ENCODE measurements around the gene GTF2B. TPM values are rescaled to one million over a fixed set of nuclear protein-coding genes. Genes with fewer than 3 reads are reported as not detected.
"Not testable (repeated sequence)": the region's sequence is repeated elsewhere in the genome, so short reads cannot be mapped to it uniquely, and the experiment has no call there.

Gene GTF2B
- total and polyA plus RNA-seq, 3 donors from 2014 or later: 25.1 to 32.5 (median 30.1) TPM

DNA sequence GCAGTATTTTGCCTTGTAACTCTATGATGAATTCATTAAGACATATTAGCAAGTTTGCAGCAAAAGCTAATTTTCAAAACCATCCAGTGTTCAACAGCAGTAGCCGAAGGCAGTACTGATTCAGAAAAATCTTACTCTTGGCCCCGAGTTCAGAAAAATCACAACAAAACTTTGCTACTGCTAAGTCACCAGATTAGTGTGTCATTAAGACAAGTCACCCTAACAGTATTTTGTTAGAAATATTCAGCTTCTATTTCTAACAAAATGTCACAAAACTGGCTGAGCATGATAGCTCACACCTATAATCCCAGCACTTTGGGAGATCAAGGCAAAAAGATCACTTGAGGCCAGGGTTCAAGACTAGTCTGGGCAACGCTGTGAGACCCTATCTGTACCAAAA lies 8.2 kb downstream of the GTF2B start:
- Histone ChIP-seq H3K4me1 (no peaks in the 10 kb centered on the region), H3K36me3 (ENCODE audit: low read depth, missing control alignments) (no peaks in the 10 kb centered on the region), H3K9me3 (no peaks in the 10 kb centered on the region), H3K27me3 (no peaks in the 10 kb centered on the region), H3K4me3 (no peak overlapping the region), H3K27ac (no peak overlapping the region)
- intact Hi-C loops (cut with DNase I; ENCODE audit: low total_unique reads): no loop called here
- TF ChIP-seq, protein P1, sequence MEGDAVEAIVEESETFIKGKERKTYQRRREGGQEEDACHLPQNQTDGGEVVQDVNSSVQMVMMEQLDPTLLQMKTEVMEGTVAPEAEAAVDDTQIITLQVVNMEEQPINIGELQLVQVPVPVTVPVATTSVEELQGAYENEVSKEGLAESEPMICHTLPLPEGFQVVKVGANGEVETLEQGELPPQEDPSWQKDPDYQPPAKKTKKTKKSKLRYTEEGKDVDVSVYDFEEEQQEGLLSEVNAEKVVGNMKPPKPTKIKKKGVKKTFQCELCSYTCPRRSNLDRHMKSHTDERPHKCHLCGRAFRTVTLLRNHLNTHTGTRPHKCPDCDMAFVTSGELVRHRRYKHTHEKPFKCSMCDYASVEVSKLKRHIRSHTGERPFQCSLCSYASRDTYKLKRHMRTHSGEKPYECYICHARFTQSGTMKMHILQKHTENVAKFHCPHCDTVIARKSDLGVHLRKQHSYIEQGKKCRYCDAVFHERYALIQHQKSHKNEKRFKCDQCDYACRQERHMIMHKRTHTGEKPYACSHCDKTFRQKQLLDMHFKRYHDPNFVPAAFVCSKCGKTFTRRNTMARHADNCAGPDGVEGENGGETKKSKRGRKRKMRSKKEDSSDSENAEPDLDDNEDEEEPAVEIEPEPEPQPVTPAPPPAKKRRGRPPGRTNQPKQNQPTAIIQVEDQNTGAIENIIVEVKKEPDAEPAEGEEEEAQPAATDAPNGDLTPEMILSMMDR (IDR thresholded peaks at IDR 0.05): no peak
- no peak for TF ChIP-seq POLR2A (IDR thresholded peaks at IDR 0.05)
- DNase-seq: no peak
- 79 to 84% methylated on average over 3 of the region's 3 CpGs for WGBS, 2 donors

DNA sequence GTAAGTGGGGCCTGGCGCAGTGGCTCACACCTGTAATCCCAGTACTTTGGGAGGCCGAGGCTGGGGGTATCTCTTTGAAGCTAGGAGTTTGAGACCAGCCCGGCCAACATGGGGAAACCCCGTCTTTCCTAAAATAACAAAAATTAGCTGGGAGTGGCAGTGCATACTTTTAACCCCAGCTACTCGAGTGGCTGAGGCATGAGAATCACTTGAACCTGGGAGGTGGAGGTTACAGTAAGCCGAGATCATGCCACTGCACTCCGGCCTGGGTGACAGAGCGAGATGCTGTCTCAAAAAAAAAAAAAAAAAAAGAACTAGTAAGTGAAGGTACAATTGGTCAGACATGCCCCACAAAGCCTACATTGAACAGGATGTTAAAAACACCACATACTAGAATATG lies 10.7 kb downstream of the GTF2B start:
- H3K9me3 ChIP-seq; DNase-seq; intact Hi-C loops (cut with DNase I; ENCODE audit: low total_unique reads); H3K36me3 ChIP-seq (ENCODE audit: low read depth, missing control alignments); H3K4me3 ChIP-seq; H3K27me3 ChIP-seq; H3K27ac ChIP-seq; H3K4me1 ChIP-seq: not testable (repeated sequence)
- 66 to 76% methylated on average over 8 of the region's 8 CpGs for WGBS, 2 donors

DNA sequence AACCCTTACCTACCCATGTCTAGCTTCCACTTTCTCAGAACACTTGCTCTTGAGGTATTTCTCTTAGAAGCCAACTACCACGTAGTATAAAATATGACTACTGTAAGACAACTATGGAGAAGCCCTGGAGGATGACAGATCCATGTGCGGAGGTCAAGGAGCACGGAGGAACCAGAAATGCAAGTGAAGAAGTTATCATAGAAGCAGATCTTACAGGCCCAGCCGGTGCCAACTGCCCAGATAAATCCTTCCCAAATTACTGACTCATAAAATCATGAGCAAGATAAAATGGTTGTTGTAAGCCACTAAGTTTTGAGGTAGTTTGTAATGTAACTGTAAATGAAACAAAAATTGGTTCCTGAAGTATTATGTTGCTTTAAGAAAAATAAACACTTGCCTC lies 12.6 kb downstream of the GTF2B start:
- DNase-seq: no peak
- intact Hi-C loops (cut with DNase I; ENCODE audit: low total_unique reads): loop anchor here (10.0 kb wide), 1 partner anchor 224 kb away; no protein-coding TSS in a partner anchor
- H3K36me3 ChIP-seq (ENCODE audit: low read depth, missing control alignments): no peaks in the 10 kb centered on the region
- H3K4me3 ChIP-seq: no peak overlapping the region
- TF ChIP-seq, protein P1 (IDR thresholded peaks at IDR 0.05): no peak
- no peak for TF ChIP-seq POLR2A (IDR thresholded peaks at IDR 0.05)
- peaks cover 7% of the 10 kb centered on the region for H3K4me1 ChIP-seq
- H3K27me3 ChIP-seq: no peaks in the 10 kb centered on the region
- WGBS, 2 donors: 72 to 76% methylated on average over 4 of the region's 4 CpGs
- no peak overlapping the region for H3K27ac ChIP-seq
- no peaks in the 10 kb centered on the region for H3K9me3 ChIP-seq

DNA sequence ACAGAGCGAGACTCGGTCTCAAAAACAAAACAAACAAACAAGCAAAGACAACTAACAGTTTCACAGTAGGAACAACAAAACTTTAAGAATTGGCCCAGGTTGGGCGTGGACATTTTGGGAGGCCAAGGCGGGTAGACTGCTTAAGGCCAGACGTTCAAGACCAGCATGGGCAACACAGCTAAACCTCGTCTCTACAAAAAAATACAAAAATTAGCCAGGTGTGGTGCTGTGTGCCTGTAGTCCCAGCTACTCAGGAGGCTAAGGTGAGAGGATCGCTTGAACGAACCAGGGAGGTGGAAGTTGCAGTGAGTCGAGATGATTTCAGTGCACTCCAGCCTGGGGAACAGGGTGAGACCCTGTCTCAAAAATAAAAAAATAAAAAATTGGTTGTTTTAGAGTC lies 13.5 kb downstream of the GTF2B start:
- intact Hi-C loops (cut with DNase I; ENCODE audit: low total_unique reads): loop anchor here (10.0 kb wide), 1 partner anchor 223 kb away; no protein-coding TSS in a partner anchor
- WGBS, 2 donors: 73 to 77% methylated on average over 9 of the region's 9 CpGs
- Histone ChIP-seq H3K4me3 (no peak overlapping the region), H3K9me3 (no peaks in the 10 kb centered on the region), H3K27ac (no peak overlapping the region), H3K4me1 (peaks cover 7% of the 10 kb centered on the region), H3K36me3 (ENCODE audit: low read depth, missing control alignments) (no peaks in the 10 kb centered on the region), H3K27me3 (no peaks in the 10 kb centered on the region)
- no peak for TF ChIP-seq POLR2A (IDR thresholded peaks at IDR 0.05)
- TF ChIP-seq, protein P1 (IDR thresholded peaks at IDR 0.05): no peak
- no peak for DNase-seq

DNA sequence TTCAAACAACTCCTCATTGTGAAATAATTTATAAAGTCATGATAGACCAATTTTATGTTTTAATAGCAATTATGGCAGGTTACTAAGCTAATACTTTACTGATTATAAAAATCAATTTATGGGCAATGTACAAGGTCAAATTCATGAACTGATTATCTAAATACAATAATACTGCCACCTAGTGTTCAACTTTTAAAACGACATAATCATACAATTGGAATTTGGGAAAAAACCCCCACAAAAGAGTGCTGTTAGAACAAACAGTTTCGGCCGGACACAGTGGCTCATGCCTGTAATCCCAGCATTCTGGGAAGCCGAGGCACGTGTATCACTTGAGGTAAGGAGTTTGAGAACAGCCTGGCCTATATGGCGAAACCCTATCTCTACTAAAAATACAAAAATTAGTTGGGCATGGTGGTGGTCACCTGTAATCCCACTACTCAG lies 14.0 kb downstream of the GTF2B start:
- 36 to 43% methylated on average over 6 of the region's 6 CpGs for WGBS, 2 donors
- TF ChIP-seq POLR2A (IDR thresholded peaks at IDR 0.05): no peak
- TF ChIP-seq, protein P1 (IDR thresholded peaks at IDR 0.05): peak; percentile 30 to 76 (median 41)
- no peaks in the 10 kb centered on the region for H3K36me3 ChIP-seq (ENCODE audit: low read depth, missing control alignments)
- intact Hi-C loops (cut with DNase I; ENCODE audit: low total_unique reads): loop anchor here (10.0 kb wide), 1 partner anchor 223 kb away; no protein-coding TSS in a partner anchor
- no peak for DNase-seq
- no peak overlapping the region for H3K4me3 ChIP-seq
- H3K4me1 ChIP-seq: peaks cover 7% of the 10 kb centered on the region
- H3K27me3 ChIP-seq: no peaks in the 10 kb centered on the region
- no peaks in the 10 kb centered on the region for H3K9me3 ChIP-seq
- H3K27ac ChIP-seq: no peak overlapping the region
